GM18951 (cell line): Measurements from ENCODE around the gene SPTSSB.

Experiments used
- POLR2A ChIP-seq: IDR thresholded peaks from 4 replicates; pipeline ENCODE4 v1.6.1; 2011; ENCODE audit warnings: mild to moderate bottlenecking; ENCODE audit not compliant: insufficient read length, insufficient read depth; ENCODE audit errors: extremely low read depth
- in situ Hi-C: fragments of 300-500 bp; cut with MboI; formaldehyde crosslinking; loops from one replicate; pipeline ENCODE4 v1.12.0; 2022; ENCODE audit warnings: low sequenced_read_pairs, mixed read lengths, inconsistent platforms; ENCODE audit not compliant: unreplicated experiment

SPTSSB gene

DNA sequence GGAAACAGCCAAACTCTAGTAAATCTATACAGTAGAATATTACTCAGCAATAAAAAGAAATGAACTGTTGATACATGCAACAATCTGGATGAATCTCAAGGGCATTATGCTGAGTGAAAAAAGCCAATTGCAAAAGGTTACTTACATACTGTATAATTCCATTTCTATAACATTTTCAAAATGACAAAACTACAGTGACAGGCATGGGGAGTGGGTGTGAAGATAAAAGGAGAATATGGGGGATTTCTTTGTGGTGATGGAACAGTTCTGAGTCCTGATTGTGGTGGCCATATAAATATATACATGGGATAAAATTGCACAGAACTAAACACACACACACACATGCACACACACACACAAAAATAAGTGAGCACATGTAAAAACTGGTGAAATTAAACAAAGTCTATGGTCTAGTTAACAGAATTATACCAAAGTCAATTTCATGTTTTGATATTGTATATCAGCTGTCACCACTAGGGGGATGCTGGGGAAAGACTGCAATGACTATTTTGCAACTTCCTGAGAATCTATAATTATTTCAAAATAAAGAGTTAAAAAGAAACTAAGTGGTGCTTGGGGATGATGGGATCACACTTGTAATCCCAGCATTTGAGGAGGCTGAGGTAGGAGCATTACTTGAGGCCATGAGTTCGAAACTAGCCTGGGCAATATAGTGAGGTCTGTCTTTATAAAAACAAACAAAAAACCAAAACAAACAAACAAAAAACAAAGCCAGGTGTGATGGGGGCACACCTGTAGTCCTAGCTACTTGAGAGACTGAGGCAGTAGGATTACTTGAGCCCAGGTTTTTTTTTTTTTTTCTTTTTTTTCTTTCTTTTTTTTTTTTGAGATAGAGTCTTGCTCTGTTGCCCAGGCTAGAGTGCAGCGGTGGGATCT is 66.0 kb downstream of the SPTSSB start:
- in situ Hi-C loops: no loop called here
- no peak for TF ChIP-seq POLR2A

DNA sequence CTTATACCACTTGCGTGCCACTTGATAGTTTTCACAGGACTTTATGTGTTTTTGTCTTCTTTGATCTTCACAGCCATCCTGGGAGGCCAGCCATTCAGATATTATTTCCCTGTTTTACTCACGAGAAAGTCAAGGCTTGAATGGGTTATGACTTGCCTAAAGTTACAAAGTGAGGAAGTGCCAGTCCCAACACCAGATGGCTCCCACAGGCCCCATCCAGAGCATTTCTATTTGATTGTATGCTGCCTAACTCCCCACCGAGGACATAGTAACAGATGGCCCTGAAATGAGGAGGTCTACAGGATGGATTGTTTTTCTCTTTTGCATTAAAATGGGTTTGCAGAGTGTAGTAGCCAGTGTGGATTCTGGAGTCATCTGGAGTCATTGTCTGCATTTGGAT is 74.5 kb downstream of the SPTSSB start:
- no peak for TF ChIP-seq POLR2A
- in situ Hi-C loops: no loop called here

DNA sequence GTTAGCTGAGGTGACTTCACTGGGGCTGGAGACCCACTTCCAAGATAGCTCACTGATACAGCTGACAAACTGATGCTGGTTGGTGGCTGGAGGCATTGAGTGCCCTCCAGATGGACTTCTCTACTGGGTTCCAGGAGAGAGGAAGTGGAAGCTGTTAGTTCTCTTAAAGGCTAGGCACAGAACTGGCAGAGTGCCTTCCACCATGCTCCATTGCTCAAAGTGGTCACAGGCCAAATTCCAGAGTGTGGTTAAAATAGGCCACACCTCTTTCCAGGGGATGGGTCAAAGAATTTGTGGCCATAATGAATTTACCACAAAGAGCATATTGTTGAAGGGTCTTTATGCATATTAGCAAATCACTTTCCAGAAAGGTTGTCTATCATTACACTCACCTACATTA is 76.0 kb downstream of the SPTSSB start:
- in situ Hi-C loops: no loop called here
- TF ChIP-seq POLR2A: no peak
